ENCODE results near the gene ZCCHC17. TPM values are rescaled to one million over a fixed set of nuclear protein-coding genes. Genes with fewer than 3 reads are reported as not detected.

ZCCHC17 gene
- 24.4 and 25.3 TPM in 2 replicates for total RNA-seq

GRCh38 chr1:31296486-31297276, at the start of gene ZCCHC17, which contains the start of gene SNRNP40:
Gene ZCCHC17, plus strand, starts transcription at chr1:31297032. Its CDS starts 13,067 bp downstream, at chr1:31310099.
Gene SNRNP40, minus strand, starts transcription at chr1:31296788. Its CDS starts 37 bp downstream, at chr1:31296751.

DNA sequence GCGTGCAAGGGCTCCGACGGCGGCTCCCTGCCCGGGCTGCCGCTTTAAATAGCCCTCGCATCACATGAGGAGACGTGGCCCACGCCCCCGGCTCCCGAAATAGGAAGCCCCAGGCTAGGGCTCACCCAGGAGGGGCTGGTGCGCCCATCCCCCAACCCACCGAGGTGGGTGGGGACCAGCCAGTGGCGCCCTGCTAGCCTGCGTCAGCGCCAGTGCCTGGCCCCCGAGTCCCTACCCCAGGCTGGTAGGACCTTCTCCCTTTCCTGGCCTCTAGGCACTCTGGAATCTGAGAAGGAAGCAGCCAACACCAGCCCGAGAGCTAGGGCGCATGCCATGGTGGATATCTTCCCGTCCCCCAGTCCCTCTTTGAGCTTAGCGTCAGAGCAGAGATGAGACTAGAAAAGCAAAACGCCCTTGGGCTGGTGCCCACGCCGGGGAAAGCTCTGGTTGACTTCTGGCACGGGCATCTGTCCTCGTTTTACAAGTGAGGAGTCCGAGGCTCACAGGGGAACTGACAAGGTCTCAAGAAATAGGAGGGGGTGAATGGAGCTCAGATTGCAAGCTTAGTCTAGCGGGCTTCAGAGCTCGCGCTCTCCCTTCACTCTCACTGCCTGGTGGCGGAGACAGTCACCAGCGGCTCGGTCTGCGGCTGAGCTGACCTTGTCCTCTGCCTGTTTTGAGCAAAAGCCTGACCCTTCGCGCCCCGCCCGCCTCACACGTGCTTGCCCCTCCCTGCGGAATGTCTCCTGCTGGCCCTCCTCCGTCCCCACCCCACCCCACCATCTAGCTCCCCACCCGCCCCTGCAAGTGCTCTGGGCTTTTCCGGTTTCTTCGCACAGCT, 76.4 kb downstream of the ZCCHC17 start, which contains the start of gene FABP3:
Gene FABP3 (minus strand): TSS at position 21 of the 841 bp plus-strand sequence. CDS start 62 bp downstream, outside the sequence.

GRCh38 chr1:31412732-31413404, 116.0 kb downstream of the ZCCHC17 start, which contains the start of gene SERINC2:
Gene SERINC2, plus strand, starts transcription at chr1:31413213. Its CDS starts 53 bp downstream, at chr1:31413266.

Other genes with a start within 250 kb of the ZCCHC17 start
- gene PUM1, start 231.3 kb upstream of the ZCCHC17 start, total RNA-seq, result 44.0 and 56.7 TPM in 2 replicates
- gene NKAIN1, start 57.1 kb upstream of the ZCCHC17 start, total RNA-seq, result 0.50 and 1.1 TPM in 2 replicates
- 31.0 and 33.5 TPM in 2 replicates for gene SNRNP40, start 244 bp upstream of the ZCCHC17 start, total RNA-seq
- 2.4 TPM in 1 of 2 replicates, not detected in the other for gene FABP3, start 76.0 kb downstream of the ZCCHC17 start, total RNA-seq
- 0.68 and 3.7 TPM in 2 replicates for gene SERINC2, start 116.2 kb downstream of the ZCCHC17 start, total RNA-seq

All from cardiac ventricle fibroblast (primary cell).